ENCODE results near the gene CROCC2.

Gene CROCC2

GRCh38 chr2:240947176-240947575 lies 41.0 kb downstream of the CROCC2 start:
- DNase-seq (ENCODE audit: low read depth) = no peak
- no peak overlapping the region for H3K4me3 ChIP-seq (ENCODE audit: low read depth, low read length)
- TF ChIP-seq CTCF (IDR thresholded peaks at IDR 0.05; ENCODE audit: insufficient read depth, low read depth, low read length, missing control alignments) = no peak

- no peak for TF ChIP-seq CTCF (IDR thresholded peaks at IDR 0.05; ENCODE audit: insufficient read depth, low read depth, low read length, missing control alignments)
- DNase-seq (ENCODE audit: low read depth) = no peak
- H3K4me3 ChIP-seq (ENCODE audit: low read depth, low read length) = no peak overlapping the region
Observed at GRCh38 chr2:240947607-240948006, 41.5 kb downstream of the CROCC2 start.

- no peak for DNase-seq (ENCODE audit: low read depth)
- H3K4me3 ChIP-seq (ENCODE audit: low read depth, low read length) = no peak overlapping the region
- TF ChIP-seq CTCF (IDR thresholded peaks at IDR 0.05; ENCODE audit: insufficient read depth, low read depth, low read length, missing control alignments) = no peak
Observed at GRCh38 chr2:240948086-240948485, 42.0 kb downstream of the CROCC2 start.

- no peak for TF ChIP-seq CTCF (IDR thresholded peaks at IDR 0.05; ENCODE audit: insufficient read depth, low read depth, low read length, missing control alignments)
- no peak for DNase-seq (ENCODE audit: low read depth)
- H3K4me3 ChIP-seq (ENCODE audit: low read depth, low read length) = no peak overlapping the region
Observed at GRCh38 chr2:240948905-240949790, 43.0 kb downstream of the CROCC2 start.

GRCh38 chr2:240949791-240950705 lies 43.9 kb downstream of the CROCC2 start:
- no peak for TF ChIP-seq CTCF (IDR thresholded peaks at IDR 0.05; ENCODE audit: insufficient read depth, low read depth, low read length, missing control alignments)
- H3K4me3 ChIP-seq (ENCODE audit: low read depth, low read length) = no peak overlapping the region
- DNase-seq (ENCODE audit: low read depth) = no peak

- TF ChIP-seq CTCF (IDR thresholded peaks at IDR 0.05; ENCODE audit: insufficient read depth, low read depth, low read length, missing control alignments) = no peak
- no peak for DNase-seq (ENCODE audit: low read depth)
Observed at GRCh38 chr2:240951045-240951594, 45.0 kb downstream of the CROCC2 start.

More at GRCh38 chr2:240951045-240951594, 45.0 kb downstream of the CROCC2 start:
- H3K4me3 ChIP-seq (ENCODE audit: low read depth, low read length) = no peak overlapping the region

All from GM12865 (cell line).